GM19395 (cell line): ENCODE results near the gene MUC12.

ENCODE experiments used
- ATAC-seq: cut with Tn5 transposase; IDR thresholded peaks from one replicate; pipeline ENCODE4 v1.9.1; 2021; ENCODE audit warnings: mild to moderate bottlenecking, moderate library complexity; ENCODE audit not compliant: unreplicated experiment

Gene MUC12

DNA sequence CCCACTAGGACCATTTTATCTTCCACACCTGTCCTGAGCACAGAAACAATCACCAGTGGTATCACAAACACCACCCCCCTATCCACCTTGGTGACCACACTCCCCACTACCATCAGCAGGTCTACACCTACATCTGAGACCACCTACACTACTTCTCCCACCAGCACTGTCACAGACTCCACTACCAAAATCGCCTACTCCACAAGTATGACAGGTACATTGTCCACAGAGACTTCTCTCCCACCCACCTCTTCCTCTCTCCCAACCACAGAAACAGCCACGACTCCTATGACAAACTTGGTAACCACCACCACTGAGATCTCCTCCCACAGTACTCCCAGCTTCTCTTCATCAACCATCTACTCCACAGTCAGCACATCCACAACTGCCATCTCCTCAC lies 16.7 kb upstream of the MUC12 start:
- ATAC-seq, result no peak

- no peak for ATAC-seq
These were observed 11.4 kb upstream of the MUC12 start for GRCh38 chr7:100957832-100958421.

DNA sequence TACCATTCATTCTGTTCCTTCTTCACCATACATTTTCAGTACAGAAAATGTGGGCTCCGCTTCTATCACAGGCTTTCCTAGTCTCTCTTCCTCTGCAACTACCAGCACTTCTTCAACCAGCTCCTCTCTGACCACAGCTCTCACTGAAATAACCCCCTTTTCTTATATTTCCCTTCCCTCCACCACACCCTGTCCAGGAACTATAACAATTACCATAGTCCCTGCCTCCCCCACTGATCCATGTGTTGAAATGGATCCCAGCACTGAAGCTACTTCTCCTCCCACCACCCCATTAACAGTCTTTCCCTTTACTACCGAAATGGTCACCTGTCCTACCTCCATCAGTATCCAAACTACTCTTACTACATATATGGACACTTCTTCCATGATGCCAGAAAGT lies 9.5 kb upstream of the MUC12 start:
- no peak for ATAC-seq

DNA sequence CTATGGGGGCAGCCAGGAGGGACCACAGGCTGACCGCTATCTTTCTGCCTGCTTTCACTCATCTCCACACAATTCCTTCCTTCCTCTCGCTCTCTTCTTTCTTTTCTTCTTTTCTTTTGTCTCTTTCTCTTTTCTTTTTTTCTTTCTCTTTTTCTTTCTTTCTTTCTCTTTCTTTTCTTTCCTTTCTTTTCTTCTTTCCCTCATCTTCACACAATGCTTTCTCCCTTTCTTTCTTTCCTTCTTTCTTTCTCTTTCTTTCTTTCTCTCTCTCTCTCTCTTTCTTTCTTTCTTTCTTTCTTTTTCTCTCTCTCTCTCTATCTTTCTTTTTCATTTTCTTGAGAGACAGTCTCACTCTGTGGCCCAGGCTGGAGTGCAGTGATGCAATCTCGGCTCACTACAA lies 6.8 kb upstream of the MUC12 start:
- no peak for ATAC-seq

DNA sequence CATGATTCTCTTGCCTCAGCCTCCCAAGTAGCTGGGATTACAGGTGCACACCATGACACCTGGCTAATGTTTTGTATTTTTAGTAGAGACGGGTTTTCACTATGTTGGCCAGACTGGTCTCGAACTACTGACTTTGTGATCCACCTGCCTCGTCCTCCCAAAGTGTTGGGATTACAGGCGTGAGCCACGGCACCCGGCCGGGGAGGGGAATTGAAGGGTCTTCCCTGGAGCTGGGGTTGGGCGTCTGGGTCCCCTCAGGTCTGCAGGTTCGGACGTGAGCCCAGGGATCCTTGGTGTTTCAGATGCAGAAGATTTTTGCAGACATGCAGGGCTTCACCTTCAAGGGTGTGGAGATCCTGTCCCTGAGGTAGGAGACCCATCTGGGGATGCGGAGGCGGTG lies 6.0 kb upstream of the MUC12 start:
- ATAC-seq, result no peak

- ATAC-seq, result no peak
These were observed 5.5 kb upstream of the MUC12 start for GRCh38 chr7:100963874-100964273.

- ATAC-seq, result no peak
These were observed 4.7 kb upstream of the MUC12 start for GRCh38 chr7:100964630-100965029.

GRCh38 chr7:100965045-100965722 lies 4.2 kb upstream of the MUC12 start:
- no peak for ATAC-seq

GRCh38 chr7:100965723-100966541 lies 3.4 kb upstream of the MUC12 start:
- no peak for ATAC-seq

DNA sequence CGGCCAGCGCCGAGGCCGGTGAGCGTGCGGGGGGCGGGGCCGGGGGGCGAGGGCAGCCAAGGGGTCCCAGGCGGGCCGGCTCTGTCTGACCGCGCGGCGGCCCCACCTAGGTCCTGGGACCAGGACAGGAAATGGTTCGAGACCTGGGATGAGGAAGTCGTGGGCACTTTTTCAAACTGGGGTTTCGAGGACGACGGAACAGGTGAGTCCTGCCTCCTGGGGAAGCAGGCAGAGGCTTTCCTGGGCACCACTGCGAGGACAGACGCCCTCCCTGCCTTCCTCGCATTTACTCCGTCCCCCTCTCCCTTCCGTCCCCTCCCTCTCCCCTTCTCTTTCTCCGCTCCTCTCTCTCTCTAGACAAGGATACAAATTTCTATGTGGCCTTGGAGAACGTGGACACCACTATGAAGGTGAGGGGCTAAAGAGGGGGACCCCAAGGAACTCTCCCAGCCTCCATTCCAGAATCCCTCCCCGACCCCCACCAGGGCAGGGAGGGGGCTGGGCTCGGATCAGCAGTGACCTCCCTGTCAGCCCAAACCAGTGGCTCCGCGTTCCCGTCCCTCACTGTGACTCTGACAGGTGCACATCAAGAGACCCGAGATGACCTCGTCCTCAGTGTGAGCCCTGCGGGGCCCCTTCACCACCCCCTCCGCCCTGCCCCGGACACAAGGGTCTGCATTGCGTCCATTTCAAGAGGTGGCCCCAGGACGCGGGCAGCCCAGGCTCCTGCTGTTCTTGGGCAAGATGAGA lies 2.6 kb upstream of the MUC12 start:
- no peak for ATAC-seq

DNA sequence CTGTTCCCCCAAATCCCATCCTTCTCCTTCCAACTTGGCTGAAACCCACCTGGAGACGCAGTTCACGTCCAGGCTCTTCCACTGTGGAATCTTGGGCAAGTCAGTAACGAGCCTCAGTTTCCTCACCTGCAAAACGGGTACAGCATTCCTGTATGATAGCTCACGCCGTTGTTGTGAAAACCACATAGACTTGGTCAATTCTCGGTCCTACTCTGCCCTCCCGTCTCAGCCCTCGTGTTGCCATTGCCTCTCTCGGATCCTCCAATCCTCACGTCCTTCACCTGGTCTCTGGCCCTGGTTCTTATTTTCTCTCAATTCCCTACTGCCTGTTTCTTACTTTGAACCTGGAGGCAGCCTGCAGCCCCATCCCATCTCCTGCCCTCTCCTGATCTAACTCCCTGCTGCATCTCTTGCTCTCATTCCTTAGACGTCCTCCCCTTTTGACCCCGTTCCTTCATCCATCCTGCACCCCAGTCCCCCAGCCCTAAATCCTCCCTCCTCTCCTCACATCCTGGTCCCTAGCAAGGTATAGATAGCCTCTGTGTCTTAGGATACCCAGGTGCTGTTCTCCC lies 2.0 kb upstream of the MUC12 start:
- ATAC-seq, result no peak

- ATAC-seq, result no peak
These were observed 1.3 kb upstream of the MUC12 start for GRCh38 chr7:100968031-100968430.

GRCh38 chr7:100968650-100969049 lies 715 bp upstream of the MUC12 start:
- no peak for ATAC-seq

DNA sequence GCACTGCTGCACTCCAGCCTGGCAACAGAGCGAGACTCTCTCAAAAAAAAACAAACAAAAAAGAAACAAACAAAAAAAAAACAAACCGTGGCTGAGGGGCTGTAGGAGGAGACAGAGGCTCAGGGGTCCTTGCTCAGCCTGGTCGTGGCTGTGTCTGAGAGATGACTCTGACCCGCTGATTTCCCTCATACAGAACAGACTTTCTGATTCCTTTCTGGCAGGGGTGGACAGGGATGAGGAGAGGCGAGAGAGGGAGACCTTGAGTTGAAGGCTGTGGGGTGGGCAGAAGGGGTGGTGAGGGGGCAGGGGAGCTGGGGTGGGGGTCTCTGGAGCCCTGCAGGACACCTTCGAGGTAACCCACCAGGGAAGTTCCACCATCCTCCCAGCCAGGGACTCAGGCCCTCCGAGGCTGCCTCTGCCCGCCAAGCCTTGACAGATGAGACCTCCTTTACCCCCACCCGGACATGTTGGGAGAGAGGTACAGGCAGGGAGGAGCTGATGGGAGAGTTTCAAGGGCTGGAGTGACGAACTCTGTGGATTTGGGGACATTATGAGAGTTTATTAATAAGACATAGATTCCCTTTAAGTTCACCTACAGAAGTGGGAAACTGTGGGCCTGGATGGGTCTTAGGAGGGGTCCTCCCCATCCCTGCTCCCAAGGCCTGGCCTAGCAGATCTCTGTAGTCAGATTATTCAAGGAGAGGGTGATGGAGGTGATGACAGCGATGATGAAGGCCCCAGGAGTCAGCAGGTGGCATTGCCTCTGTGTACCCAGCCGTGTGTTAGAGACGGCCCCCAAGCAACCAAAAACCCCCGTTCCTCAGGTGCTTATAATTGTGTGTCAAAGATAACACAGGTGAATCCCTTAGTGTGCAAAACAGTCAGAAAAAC lies 2.0 kb downstream of the MUC12 start:
- no peak for ATAC-seq

DNA sequence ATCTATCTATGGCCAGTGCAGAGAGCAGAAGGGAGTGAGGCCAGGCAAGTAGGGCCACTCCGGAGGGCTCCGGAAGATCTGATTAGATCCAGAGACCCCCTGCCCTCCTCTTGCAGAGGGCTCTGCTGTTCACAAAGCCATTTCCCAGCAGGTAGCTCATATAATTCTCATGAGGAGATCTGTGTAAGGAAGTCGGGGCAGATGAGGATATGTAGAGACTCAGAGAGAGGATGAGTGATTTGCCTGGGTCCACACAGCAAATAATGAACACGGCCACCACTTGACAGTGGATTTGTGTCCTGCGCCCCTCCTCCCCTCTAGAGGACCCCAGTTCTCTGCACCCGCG lies 2.6 kb downstream of the MUC12 start:
- no peak for ATAC-seq

DNA sequence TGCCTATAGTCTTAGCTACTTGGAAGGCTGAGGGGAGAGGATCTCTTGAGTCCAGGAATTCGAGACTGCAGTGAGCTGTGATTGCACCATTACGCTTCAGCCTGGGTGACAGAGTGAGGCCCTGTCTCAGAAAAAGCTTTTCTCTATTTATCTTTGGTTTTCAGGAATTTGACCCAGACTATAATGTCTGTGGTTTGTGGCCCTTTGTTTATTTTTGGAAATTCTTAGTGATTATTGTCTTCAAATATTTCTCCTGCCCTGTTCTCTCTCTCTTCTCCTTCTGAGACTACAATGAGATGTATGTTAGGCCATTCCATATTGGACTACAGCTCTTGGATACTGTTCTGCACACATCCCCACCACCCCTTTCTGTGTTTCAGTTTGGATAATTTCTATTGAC lies 4.7 kb downstream of the MUC12 start:
- ATAC-seq, result no peak

GRCh38 chr7:100975371-100975821 lies 6.0 kb downstream of the MUC12 start:
- no peak for ATAC-seq

DNA sequence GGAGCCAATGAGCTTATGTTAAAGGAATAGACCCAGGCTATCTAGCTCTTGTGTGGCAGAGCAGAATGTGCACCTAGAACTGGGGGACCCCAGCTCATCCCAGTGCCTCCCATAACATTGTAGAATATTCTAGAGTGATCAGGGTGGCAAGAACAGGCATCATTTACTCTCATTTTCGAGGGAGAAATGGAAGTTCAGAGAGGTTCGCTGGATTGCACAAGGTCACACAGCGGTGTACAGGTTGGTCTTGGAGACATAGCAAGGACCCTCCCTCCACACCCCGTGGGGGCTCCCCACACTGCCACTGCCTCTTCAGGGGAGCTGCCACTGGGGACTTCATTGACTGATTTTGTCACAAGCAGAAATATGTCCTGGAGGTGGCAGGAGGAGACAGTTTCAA lies 8.9 kb downstream of the MUC12 start:
- ATAC-seq, result no peak

DNA sequence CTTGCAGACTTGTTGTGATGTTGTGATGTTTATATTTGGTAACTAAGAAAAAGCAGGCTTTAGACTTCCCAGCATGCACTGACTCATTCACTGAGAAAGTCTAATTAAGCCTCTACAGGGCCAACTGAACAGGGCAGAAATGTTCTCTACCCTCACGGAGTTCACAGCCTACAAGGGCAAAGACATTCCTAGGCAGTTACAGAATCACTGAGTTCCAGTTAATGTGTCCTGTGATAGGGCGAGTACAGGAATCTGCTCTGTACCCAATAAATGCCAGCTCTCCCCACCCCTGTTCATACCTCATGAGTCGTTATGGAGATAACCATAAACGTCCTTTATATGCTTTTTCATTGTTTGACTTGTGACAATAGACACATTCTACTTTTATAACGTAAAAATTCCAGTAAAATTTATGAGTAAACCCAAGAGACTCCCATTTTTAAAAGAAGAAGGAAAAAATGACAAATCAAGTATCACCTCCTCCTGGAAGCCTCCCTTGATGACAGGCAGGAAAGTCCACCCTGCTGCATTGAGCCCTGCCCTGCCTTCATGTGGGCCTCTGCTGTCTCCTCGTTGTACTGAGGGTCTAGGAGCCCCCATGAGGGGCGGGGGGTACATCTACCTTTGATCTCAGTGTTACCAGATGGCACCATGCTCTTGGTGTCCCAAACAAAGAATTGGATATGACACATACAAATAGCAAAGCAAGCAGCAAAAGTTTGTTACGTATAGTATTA lies 14.3 kb downstream of the MUC12 start:
- no peak for ATAC-seq
